GM06990 (cell line): Measurements from ENCODE around the gene COL5A1.

Source experiments
- DNase-seq: peaks from one replicate; pipeline ENCODE4 v3.0.0-alpha.2; 2011; ENCODE audit not compliant: insufficient read length; ENCODE audit errors: extremely low read depth
- H3K27me3 ChIP-seq: replicated peaks from 2 replicates; pipeline ENCODE4 v1.6.0; 2011; ENCODE audit warnings: low read length; ENCODE audit not compliant: control insufficient read depth, insufficient read depth
- H3K36me3 ChIP-seq: 2 replicates; pipeline ENCODE4 v1.5.1; 2011; ENCODE audit warnings: low read length; ENCODE audit not compliant: control insufficient read depth, insufficient read depth
- H3K4me3 ChIP-seq: replicated peaks from 2 replicates; pipeline ENCODE4 v1.5.1; 2011; ENCODE audit warnings: low read depth, mild to moderate bottlenecking, control low read depth, low read length
- TF ChIP-seq, protein P1 (sequence below): IDR thresholded peaks from 2 replicates; pipeline ENCODE4 v1.5.1; 2011; ENCODE audit warnings: low read length, control low read depth, mild to moderate bottlenecking, inconsistent platforms; ENCODE audit not compliant: insufficient read depth, poor library complexity, severe bottlenecking

COL5A1 gene

DNA sequence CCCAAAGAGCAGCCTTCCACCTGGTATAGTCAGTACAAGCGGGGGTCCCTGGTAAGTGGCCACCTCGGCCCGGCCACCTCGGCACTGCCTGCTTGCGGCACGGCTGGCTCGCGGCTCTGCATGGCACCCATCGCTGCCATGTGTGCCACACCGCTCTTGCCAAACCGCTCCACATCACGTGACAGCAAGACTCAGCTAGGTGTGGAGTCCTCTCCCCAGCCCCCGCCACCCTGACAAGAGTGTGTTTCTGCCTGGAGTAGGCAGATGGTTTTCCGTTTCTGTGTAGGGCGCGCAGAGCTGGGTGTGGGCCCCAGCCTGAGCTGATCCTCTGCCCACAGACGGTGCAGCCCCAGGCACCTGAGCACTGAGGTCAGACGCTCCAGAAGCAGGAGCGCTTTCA is 188.5 kb downstream of the COL5A1 start:
- no peaks in the 10 kb centered on the region for H3K36me3 ChIP-seq
- no peaks in the 10 kb centered on the region; the same call in 1 of the 2 replicates for H3K27me3 ChIP-seq
- no peak overlapping the region for H3K4me3 ChIP-seq
- DNase-seq = no peak
- TF ChIP-seq, protein P1, sequence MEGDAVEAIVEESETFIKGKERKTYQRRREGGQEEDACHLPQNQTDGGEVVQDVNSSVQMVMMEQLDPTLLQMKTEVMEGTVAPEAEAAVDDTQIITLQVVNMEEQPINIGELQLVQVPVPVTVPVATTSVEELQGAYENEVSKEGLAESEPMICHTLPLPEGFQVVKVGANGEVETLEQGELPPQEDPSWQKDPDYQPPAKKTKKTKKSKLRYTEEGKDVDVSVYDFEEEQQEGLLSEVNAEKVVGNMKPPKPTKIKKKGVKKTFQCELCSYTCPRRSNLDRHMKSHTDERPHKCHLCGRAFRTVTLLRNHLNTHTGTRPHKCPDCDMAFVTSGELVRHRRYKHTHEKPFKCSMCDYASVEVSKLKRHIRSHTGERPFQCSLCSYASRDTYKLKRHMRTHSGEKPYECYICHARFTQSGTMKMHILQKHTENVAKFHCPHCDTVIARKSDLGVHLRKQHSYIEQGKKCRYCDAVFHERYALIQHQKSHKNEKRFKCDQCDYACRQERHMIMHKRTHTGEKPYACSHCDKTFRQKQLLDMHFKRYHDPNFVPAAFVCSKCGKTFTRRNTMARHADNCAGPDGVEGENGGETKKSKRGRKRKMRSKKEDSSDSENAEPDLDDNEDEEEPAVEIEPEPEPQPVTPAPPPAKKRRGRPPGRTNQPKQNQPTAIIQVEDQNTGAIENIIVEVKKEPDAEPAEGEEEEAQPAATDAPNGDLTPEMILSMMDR = no peak

DNA sequence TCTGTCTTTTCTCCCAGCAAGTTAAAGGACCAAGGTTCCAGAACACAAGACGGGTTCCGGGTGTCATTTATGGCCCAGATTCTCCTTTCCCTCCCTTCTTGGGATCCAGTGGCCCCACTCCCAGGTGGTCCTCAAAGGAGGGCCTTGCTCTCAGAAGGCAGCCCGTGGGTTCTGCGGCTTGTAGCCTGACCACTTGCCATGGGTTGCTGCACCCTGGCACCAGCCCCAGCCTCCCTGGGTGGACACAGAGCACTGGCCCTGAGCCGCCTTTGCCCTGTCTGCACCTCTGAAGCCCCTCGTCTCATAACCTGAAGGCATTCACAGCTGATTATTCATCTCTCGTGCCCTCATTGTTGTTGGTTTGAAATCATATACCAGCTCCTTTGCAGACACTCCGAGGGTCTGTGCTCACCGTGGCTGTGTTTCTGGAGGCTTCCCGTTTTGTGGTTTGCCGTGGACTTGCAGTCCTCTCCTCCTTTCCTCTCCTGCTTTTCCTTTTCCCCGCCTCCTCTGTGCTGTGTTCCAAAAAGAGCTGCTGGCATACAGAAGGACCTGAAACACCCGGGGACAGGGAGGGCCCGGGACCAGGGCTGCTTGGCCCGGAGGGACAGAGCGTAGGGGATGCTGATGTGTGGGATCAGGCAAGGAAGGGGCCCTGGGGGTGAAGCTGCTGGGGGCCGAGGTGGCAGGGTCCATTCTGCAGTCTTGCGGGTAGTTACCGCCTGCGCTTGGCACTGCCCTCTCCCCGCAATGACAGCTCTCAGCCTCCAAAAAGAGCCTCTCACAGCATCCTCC is 189.5 kb downstream of the COL5A1 start:
- no peak for DNase-seq
- H3K4me3 ChIP-seq = no peak overlapping the region
- TF ChIP-seq, protein P1 = no peak
- H3K27me3 ChIP-seq = no peaks in the 10 kb centered on the region; the same call in 1 of the 2 replicates
- no peaks in the 10 kb centered on the region for H3K36me3 ChIP-seq

DNA sequence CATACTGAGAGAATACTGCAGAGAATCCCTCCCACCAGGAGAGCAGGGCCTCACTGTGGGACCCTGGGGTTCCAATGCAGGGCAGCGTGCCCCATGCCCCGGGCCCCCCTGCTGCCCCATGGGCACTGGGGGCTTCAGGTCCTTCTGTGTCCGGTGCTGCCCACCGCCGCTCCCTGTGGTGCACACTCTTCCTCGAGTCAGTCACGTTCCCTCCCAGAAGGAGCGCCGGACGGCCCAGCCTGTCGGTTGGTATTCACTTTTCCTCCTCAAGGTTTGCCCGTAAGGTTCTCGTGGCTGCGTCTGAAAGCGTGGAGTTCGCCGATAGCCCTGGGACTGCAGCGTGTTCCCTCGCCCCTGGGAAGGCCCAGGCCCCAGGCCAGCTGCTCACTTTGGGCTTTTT is 190.9 kb downstream of the COL5A1 start:
- Histone ChIP-seq H3K4me3 (no peak overlapping the region), H3K27me3 (no peaks in the 10 kb centered on the region; the same call in 1 of the 2 replicates), H3K36me3 (no peaks in the 10 kb centered on the region)
- DNase-seq = no peak
- TF ChIP-seq, protein P1 = no peak

DNA sequence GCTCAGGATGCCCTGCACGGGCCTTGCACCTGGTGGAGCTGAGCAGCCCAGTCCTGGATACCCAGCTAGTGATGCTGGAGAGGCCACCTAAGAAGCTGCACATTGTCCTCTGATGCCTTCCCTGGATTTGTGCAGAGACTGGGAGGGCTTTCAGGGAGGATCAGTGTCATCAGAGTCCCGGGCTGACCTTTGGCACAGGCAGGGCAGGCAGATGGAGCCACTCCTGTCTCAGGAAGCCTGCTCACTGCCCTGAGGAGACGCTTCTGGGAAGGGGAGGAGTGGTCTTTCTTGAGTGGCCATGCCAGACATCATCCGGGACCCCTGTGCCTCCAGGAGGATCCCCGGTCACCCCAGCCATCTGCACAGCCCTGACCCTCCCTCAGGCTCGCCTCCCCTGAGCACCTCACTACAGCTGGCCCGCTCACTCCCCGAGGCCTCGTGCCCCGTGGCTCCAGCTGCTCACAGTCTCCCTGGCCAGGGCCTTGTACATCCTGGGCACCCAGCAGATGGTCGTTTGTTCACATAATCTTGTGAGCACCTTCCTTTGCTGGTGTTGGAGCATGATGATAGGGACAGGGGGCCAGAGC is 191.8 kb downstream of the COL5A1 start:
- Histone ChIP-seq H3K36me3 (no peaks in the 10 kb centered on the region), H3K27me3 (no peaks in the 10 kb centered on the region; the same call in 1 of the 2 replicates), H3K4me3 (no peak overlapping the region)
- TF ChIP-seq, protein P1 = no peak
- DNase-seq = no peak

DNA sequence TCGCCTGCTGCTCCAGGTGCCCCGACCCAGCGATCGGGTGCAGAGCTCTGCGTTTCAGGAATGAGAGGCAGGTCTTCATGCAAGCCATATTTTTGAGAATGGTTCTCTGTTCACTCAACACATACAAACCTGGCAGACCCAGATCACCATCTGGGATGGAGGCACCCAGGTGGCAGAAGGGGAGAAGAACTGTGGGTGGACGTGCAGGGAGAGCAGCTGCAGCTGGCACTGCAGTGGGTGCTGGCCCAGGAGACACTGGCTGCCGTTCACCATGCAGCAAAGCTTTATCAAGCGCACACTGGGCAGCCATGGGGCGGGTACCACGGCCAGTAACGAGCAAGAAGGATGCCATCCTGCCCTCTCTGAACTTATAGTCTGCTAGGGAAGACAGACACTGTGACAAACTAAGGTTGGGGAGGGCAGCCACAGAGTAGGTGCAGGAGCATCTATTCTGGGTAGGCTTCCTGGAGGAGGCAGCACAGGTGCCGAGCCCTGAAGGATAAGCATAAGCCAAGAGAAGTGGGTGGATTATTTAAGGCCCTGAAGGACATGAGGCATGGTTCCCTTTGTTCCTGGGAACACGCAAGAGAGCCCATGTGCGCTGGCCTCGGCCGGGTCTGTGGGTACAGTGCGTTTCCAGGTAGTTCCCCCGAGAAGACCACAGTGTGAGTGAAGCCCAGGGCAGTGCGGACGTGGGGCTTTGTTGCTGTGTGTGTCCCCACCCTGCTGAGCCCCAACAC is 192.8 kb downstream of the COL5A1 start:
- no peak for DNase-seq
- H3K4me3 ChIP-seq = no peak overlapping the region
- TF ChIP-seq, protein P1 = no peak
- H3K27me3 ChIP-seq = no peaks in the 10 kb centered on the region; the same call in 1 of the 2 replicates
- H3K36me3 ChIP-seq = no peaks in the 10 kb centered on the region
